Lower leg skin (tissue), 3 donors: ENCODE results near the gene KCTD5.

ENCODE experiments used
- CTCF ChIP-seq, 3 donors: fragments of 450-650 bp; IDR thresholded peaks; one replicate each; pipeline ENCODE4 v1.5.1; 2016; ENCODE audit warnings: antibody characterized with exemption in 3 of 3, mild to moderate bottlenecking in 3 of 3, moderate library complexity in 2 of 3
- POLR2A ChIP-seq, 2 donors: fragments of 450-650 bp; IDR thresholded peaks; one replicate each; pipeline ENCODE4 v1.6.1; 2016 to 2017; ENCODE audit warnings: antibody characterized with exemption in 2 of 2, mild to moderate bottlenecking in 1 of 2, moderate library complexity in 1 of 2

DNA sequence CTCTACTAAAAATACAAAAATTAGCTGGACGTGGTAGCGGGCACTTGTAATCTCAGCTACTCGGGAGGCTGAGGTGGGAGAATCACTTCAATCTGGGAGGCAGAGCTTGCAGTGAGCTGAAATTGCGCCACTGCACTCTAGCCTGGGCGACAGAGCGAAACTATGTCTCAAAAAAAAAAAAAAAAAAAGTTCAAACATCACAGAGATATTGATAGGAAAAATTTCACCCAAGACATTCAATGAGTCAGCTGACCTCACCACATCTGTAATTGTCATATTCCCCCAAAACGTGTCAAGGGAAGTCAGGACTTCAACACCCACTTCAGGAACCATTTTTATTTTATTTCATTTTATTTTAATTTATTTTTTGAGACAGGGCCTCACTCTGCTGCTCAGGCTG, 45.7 kb downstream of the KCTD5 start:
- TF ChIP-seq CTCF (IDR thresholded peaks at IDR 0.05) = no peak
- TF ChIP-seq POLR2A (IDR thresholded peaks at IDR 0.05) = no peak
